GM12891 (cell line): Measurements from ENCODE around the gene TNFAIP3.

Source experiments
- PAX5 ChIP-seq: IDR thresholded peaks from 2 replicates; pipeline ENCODE4 v1.6.1; 2011; ENCODE audit warnings: low read length, moderate library complexity, mild to moderate bottlenecking; ENCODE audit not compliant: insufficient read depth, severe bottlenecking
- POLR2A ChIP-seq: IDR thresholded peaks from 2 replicates; pipeline ENCODE4 v1.6.1; 2011; ENCODE audit warnings: low read depth, low read length, control low read depth

DNA sequence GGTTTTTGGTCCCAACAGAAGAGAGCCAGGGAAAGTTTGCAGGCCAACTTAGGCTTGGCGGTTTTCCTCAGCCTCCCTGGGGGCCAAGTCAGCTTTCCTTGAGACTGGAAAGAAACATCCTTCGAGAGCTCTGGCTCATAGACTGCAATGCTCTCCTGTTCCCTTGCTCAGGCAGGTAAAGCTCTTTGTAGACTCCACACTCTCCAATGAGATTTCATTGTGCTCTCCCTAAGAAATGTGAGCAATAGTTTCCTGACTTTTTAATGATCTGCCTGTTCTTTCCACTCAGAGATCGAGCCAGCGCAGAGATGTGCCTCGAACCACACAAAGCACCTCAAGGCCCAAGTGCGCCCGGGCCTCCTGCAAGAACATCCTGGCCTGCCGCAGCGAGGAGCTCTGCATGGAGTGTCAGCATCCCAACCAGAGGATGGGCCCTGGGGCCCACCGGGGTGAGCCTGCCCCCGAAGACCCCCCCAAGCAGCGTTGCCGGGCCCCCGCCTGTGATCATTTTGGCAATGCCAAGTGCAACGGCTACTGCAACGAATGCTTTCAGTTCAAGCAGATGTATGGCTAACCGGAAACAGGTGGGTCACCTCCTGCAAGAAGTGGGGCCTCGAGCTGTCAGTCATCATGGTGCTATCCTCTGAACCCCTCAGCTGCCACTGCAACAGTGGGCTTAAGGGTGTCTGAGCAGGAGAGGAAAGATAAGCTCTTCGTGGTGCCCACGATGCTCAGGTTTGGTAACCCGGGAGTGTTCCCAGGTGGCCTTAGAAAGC lies 13.9 kb downstream of the TNFAIP3 start:
- TF ChIP-seq POLR2A: no peak
- TF ChIP-seq PAX5: no peak
